SK-N-SH treated with all-trans-retinoic acid at 6 μM for 48 hours (cell line): ENCODE data around the gene GXYLT1.

Source experiments
- BACH2 ChIP-seq: fragments of 250-450 bp; sonication (Bioruptor Pico); IDR thresholded peaks from 2 replicates; pipeline ENCODE4 v1.9.0; 2021; ENCODE audit warnings: mild to moderate bottlenecking, borderline replicate concordance
- ESRRG ChIP-seq: fragments of 250-450 bp; sonication (Bioruptor Pico); IDR thresholded peaks from 2 replicates; pipeline ENCODE4 v1.6.1; 2021; ENCODE audit warnings: mild to moderate bottlenecking
- PATZ1 ChIP-seq: fragments of 250-450 bp; sonication (Bioruptor Pico); IDR thresholded peaks from 2 replicates; pipeline ENCODE4 v1.8.0; 2020; ENCODE audit warnings: mild to moderate bottlenecking, moderate library complexity, borderline replicate concordance
- ZFP3 ChIP-seq: fragments of 250-450 bp; sonication (Bioruptor Pico); IDR thresholded peaks from 2 replicates; pipeline ENCODE4 v1.5.0; 2020; ENCODE audit warnings: mild to moderate bottlenecking, moderate library complexity
- ZFP30 ChIP-seq: fragments of 450-650 bp; formaldehyde crosslinking; IDR thresholded peaks from 2 replicates; pipeline ENCODE4 v1.5.0; 2022; ENCODE audit warnings: mild to moderate bottlenecking, moderate library complexity
- ZNF8 ChIP-seq: fragments of 450-650 bp; formaldehyde crosslinking; IDR thresholded peaks from 2 replicates; pipeline ENCODE4 v1.5.0; 2020; ENCODE audit warnings: mild to moderate bottlenecking, moderate library complexity

GRCh38 chr12:42173961-42174521, 29.4 kb upstream of the GXYLT1 start:
- no peak for TF ChIP-seq PATZ1
- TF ChIP-seq ZNF8 (CRISPR knock-in tag): no peak
- TF ChIP-seq ESRRG: no peak
- TF ChIP-seq ZFP30: no peak
- TF ChIP-seq ZFP3 (CRISPR knock-in tag): no peak
- TF ChIP-seq BACH2 (CRISPR knock-in tag): no peak
